A673 (cell line): ENCODE measurements around the gene ST7.

Source experiments
- CTCF ChIP-seq: fragments of 300-800, 200-600 bp; sonication (generic); conservative IDR thresholded peaks from 2 replicates; pipeline ENCODE4 v1.5.1; 2017; ENCODE audit warnings: low read depth, mild to moderate bottlenecking, antibody characterized with exemption, low read length, moderate library complexity, mixed read lengths
- EZH2 ChIP-seq: fragments of 200-600 bp; sonication (generic); IDR thresholded peaks from 2 replicates; pipeline ENCODE4 v1.6.1; 2017; ENCODE audit warnings: borderline replicate concordance, low read depth, mild to moderate bottlenecking, mixed read lengths, antibody characterized with exemption, low read length; ENCODE audit not compliant: poor library complexity, severe bottlenecking

- TF ChIP-seq CTCF (no peak), EZH2 (no peak)
Measured at GRCh38 chr7:117118579-117119180, 165.4 kb downstream of the ST7 start.
